Prostate gland (tissue), 2 donors: ENCODE measurements around the gene CKB. TPM values are rescaled to one million over a fixed set of nuclear protein-coding genes. Genes with fewer than 3 reads are reported as not detected.

Experiments used
- DNase-seq: peaks from one replicate; pipeline ENCODE4 v3.0.0-alpha.2; 2019; ENCODE audit warnings: low spot score
- H3K27ac ChIP-seq, 2 donors: fragments of 200-600 bp; sonication (generic); 2 replicates each; pipeline ENCODE4 v1.5.1; 2017 to 2019
- H3K27me3 ChIP-seq: fragments of 200-600 bp; sonication (generic); replicated peaks from 2 replicates; pipeline ENCODE4 v1.5.1; 2019; ENCODE audit not compliant: insufficient read depth
- H3K36me3 ChIP-seq, 2 donors: fragments of 200-600 bp; sonication (generic); 1 replicate in 1 of 2; 2 replicates in 1 of 2; pipeline versions ENCODE4 v1.5.1 to v1.8.1; 2017 to 2019
- H3K4me1 ChIP-seq: fragments of 200-600 bp; sonication (generic); replicated peaks from 2 replicates; pipeline ENCODE4 v1.5.1; 2019
- H3K4me3 ChIP-seq, 2 donors: fragments of 200-600 bp; sonication (generic); 2 replicates each; pipeline ENCODE4 v1.5.1; 2017 to 2019
- H3K9me3 ChIP-seq: fragments of 200-600 bp; sonication (generic); 2 replicates; pipeline ENCODE4 v1.5.1; 2017
- POLR2A ChIP-seq: fragments of 450-650 bp; IDR thresholded peaks from one replicate; pipeline ENCODE4 v1.6.1; 2016; ENCODE audit warnings: antibody characterized with exemption, mild to moderate bottlenecking
- POLR2AphosphoS5 ChIP-seq: sonication (generic); formaldehyde crosslinking; IDR thresholded peaks from one replicate; pipeline ENCODE4 v1.6.1; 2017; ENCODE audit warnings: antibody characterized with exemption
- WGBS: methylation state at CpG from one replicate; pipeline ENCODE4 v1.1.5; 2018; 5-methylcytosine and 5-hydroxymethylcytosine counted together
- intact Hi-C: fragments of 100-400 bp; cut with DNase I; formaldehyde crosslinking; loops from one replicate; pipeline ENCODE4 v1.14.2; 2022
- total RNA-seq, 2 donors: library from RNA; depleted of rRNA; stranded (reverse); fragments of >200 nt; gene quantifications; one replicate each; pipeline ENCODE4 v1.1.0, GENCODE V29; 2016
- TF ChIP-seq, protein P1 (sequence below), 4 experiments: fragments of 200-600 bp in 2 of 4; fragments of 450-650 bp in 2 of 4; sonication (generic) in 2 of 4; IDR thresholded peaks; 1 replicate in 3 of 4; 2 replicates in 1 of 4; pipeline ENCODE4 v1.5.1; 2016 to 2019; ENCODE audit warnings: antibody characterized with exemption in 4 of 4, mild to moderate bottlenecking in 2 of 4, moderate library complexity in 2 of 4

CKB gene
- total RNA-seq, 2 donors from 2014 or later: 1,199 to 1,838 TPM

DNA sequence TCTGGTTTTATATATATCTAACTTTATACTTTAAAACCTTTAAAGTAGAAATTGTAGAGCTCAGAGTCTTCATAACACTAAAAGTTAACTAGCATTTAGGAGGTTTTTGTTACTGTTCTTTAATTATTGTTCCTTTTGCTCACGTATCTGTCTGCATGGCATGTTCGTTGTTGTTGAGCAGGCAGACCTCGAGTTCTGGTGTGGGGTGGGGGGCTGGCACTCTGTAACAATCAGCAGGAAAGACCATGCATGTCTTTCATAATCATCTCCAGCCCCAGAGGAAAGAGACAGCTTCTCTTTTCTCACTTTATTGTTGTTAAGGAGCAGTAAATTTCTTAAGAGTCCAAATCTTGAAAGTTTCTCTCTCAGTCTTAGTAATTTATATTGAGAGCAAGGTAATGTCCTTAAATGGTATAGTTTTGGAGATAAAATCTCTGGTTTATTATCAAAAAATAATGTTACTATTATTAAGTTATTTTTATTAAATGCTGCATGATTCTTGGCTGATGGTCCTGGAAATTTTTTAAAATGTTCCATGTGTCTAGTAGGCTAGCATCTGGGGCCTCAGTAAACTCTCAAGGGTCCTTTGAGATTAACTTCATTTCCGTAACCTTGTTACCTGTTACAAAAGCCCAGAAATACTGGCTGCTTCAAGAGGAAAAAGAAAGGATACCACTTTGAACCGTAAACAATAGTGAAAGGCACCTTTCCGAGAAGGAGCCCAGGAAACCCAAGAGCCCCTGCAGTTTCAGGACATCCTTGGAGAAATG lies 30.3 kb downstream of the CKB start:
- Histone ChIP-seq H3K27ac (no peak overlapping the region), H3K9me3 (no peaks in the 10 kb centered on the region), H3K4me1 (no peaks in the 10 kb centered on the region), H3K36me3 (no peaks in the 10 kb centered on the region), H3K4me3 (no peak overlapping the region), H3K27me3 (no peaks in the 10 kb centered on the region)
- WGBS: 63% methylated on average over 6 of the region's 6 CpGs
- no peak for DNase-seq
- no peak for TF ChIP-seq POLR2A
- TF ChIP-seq POLR2AphosphoS5: no peak
- TF ChIP-seq, protein P1, sequence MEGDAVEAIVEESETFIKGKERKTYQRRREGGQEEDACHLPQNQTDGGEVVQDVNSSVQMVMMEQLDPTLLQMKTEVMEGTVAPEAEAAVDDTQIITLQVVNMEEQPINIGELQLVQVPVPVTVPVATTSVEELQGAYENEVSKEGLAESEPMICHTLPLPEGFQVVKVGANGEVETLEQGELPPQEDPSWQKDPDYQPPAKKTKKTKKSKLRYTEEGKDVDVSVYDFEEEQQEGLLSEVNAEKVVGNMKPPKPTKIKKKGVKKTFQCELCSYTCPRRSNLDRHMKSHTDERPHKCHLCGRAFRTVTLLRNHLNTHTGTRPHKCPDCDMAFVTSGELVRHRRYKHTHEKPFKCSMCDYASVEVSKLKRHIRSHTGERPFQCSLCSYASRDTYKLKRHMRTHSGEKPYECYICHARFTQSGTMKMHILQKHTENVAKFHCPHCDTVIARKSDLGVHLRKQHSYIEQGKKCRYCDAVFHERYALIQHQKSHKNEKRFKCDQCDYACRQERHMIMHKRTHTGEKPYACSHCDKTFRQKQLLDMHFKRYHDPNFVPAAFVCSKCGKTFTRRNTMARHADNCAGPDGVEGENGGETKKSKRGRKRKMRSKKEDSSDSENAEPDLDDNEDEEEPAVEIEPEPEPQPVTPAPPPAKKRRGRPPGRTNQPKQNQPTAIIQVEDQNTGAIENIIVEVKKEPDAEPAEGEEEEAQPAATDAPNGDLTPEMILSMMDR (IDR thresholded peaks at IDR 0.05): no peak
- intact Hi-C loops: no loop called here

DNA sequence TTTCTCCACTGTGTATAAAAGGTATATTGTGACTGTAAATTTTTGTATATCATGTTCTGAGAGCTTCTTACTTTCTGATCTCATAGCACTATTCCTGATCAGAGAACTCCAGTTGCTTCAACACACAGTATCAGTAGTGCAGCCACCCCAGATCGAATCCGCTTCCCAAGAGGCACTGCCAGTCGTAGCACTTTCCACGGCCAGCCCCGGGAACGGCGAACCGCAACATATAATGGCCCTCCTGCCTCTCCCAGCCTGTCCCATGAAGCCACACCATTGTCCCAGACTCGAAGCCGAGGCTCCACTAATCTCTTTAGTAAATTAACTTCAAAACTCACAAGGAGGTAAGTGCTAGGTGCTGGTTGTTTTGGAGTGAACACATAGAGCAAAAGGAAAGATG lies 30.9 kb downstream of the CKB start:
- 86% methylated on average over 10 of the region's 10 CpGs for WGBS
- intact Hi-C loops: no loop called here
- no peaks in the 10 kb centered on the region for H3K9me3 ChIP-seq
- DNase-seq: no peak
- H3K27ac ChIP-seq: no peak overlapping the region
- H3K27me3 ChIP-seq: no peaks in the 10 kb centered on the region
- H3K4me1 ChIP-seq: no peaks in the 10 kb centered on the region
- no peaks in the 10 kb centered on the region for H3K36me3 ChIP-seq
- no peak overlapping the region for H3K4me3 ChIP-seq
- TF ChIP-seq POLR2AphosphoS5 (no peak), POLR2A (no peak)
- TF ChIP-seq, protein P1 (IDR thresholded peaks at IDR 0.05): no peak

DNA sequence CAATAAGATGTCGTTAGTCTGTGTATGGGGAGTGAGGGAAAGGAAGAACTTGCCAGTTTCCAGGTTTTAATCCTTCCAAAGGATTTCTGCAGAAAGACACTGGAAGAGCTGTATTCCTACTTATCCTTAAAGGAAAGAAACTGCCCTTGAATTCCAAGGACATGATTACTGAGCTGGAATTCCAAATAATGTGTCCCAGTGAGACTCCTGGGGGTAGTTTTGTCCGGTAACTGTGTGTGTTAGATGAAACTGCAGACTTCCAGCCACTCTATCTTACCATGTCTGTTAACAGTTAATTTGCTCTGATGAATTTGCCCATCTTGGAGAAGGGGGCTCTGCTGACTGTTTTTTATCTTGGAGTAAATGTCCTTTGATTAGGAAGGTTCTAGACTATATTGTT lies 33.0 kb downstream of the CKB start:
- Histone ChIP-seq H3K4me3 (no peak overlapping the region), H3K27me3 (no peaks in the 10 kb centered on the region), H3K27ac (no peak overlapping the region), H3K9me3 (no peaks in the 10 kb centered on the region), H3K36me3 (no peaks in the 10 kb centered on the region), H3K4me1 (no peaks in the 10 kb centered on the region)
- 86% methylated on average over 2 of the region's 2 CpGs for WGBS
- no peak for DNase-seq
- TF ChIP-seq, protein P1 (IDR thresholded peaks at IDR 0.05): no peak
- TF ChIP-seq POLR2AphosphoS5 (no peak), POLR2A (no peak)
- intact Hi-C loops: no loop called here

GRCh38 chr14:103488960-103489359 lies 33.7 kb downstream of the CKB start:
- intact Hi-C loops: no loop called here
- WGBS: 91% methylated on average over 2 of the region's 2 CpGs
- no peaks in the 10 kb centered on the region for H3K27me3 ChIP-seq
- no peaks in the 10 kb centered on the region for H3K36me3 ChIP-seq
- TF ChIP-seq, protein P1 (IDR thresholded peaks at IDR 0.05): no peak
- no peak for TF ChIP-seq POLR2AphosphoS5
- no peak for TF ChIP-seq POLR2A
- no peak overlapping the region for H3K4me3 ChIP-seq
- H3K27ac ChIP-seq: no peak overlapping the region
- H3K4me1 ChIP-seq: no peaks in the 10 kb centered on the region
- H3K9me3 ChIP-seq: no peaks in the 10 kb centered on the region
- no peak for DNase-seq

DNA sequence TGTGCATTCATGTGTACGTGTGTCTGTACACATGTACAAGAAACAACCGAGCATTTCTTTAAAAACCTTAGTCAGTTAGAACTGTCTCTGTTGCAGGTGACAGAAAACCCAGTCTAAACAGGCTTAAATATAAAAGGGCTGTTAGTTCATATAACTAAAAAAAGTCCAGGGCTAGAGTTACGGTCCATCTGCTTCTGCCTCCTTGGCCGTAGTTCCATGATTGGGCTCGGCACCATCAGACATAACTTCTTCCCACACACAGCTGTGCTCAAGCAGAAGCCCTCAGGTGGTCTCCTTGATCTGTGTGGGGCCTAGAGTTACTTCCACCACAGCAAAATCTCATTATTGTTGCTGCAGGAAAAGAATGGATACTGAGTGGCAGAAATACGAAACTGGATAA lies 34.6 kb downstream of the CKB start:
- intact Hi-C loops: no loop called here
- H3K36me3 ChIP-seq: no peaks in the 10 kb centered on the region
- no peaks in the 10 kb centered on the region for H3K4me1 ChIP-seq
- no peak overlapping the region for H3K4me3 ChIP-seq
- no peaks in the 10 kb centered on the region for H3K27me3 ChIP-seq
- DNase-seq: no peak
- TF ChIP-seq, protein P1 (IDR thresholded peaks at IDR 0.05): no peak
- no peak for TF ChIP-seq POLR2AphosphoS5
- no peak for TF ChIP-seq POLR2A
- 93% methylated on average over 6 of the region's 6 CpGs for WGBS
- H3K27ac ChIP-seq: no peak overlapping the region
- H3K9me3 ChIP-seq: no peaks in the 10 kb centered on the region
